ENCODE data around the gene HTR2C. TPM values are rescaled to one million over a fixed set of nuclear protein-coding genes. Genes with fewer than 3 reads are reported as not detected.

Gene HTR2C
- total and polyA plus RNA-seq, 2 of the 4 experiments (the other 2 are of a cell fraction) = not detected

DNA sequence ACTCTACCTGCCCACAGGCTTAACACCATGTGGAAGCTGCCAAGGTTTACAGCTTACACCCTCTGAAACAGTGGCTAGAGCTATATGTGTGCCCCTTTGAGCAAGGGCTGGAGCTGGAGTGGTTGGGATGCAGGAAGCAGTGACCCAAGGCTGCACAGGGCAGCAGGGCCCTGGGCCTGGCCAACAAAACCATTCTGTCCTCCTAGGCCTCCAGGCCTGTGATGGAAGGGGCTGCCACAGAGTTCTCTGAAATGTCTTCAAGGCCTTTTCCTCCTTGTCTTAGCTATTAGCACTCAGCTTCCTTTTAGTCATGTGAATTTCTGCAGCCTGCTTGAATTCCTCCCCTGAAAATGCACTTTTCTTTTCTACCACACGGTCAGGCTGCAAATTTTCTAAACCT is 348.7 kb downstream of the HTR2C start:
- H2BK120ac ChIP-seq (ENCODE audit: low read depth, low read length) = no peak overlapping the region
- H3K9ac ChIP-seq (ENCODE audit: low read depth, low read length) = no peak overlapping the region
- H3K4me3 ChIP-seq (ENCODE audit: insufficient read depth, low read depth, low read length) = no peak overlapping the region
- peaks cover 8% of the 10 kb centered on the region for H3K9me3 ChIP-seq (ENCODE audit: control insufficient read depth, insufficient read depth, low read length)
- WGBS, 2 experiments (ENCODE audit: extremely low coverage in 2 of 2, insufficient read length in 1 of 2) = no CpG with 5 or more reads among the region's 1 CpG
- H2AK9ac ChIP-seq (replicated peaks; ENCODE audit: low read depth, low read length, poor library complexity) = no peak overlapping the region
- no peak overlapping the region for H2AFZ ChIP-seq (replicated peaks; ENCODE audit: low read length, poor library complexity)
- H3K4me1 ChIP-seq (ENCODE audit: control insufficient read depth, insufficient read depth, low read length) = no peaks in the 10 kb centered on the region
- no peak overlapping the region for H3K4me2 ChIP-seq (ENCODE audit: low read depth, low read length)
- H3K18ac ChIP-seq (ENCODE audit: low read depth, low read length) = no peak overlapping the region
- intact Hi-C loops (cut with micrococcal nuclease) = no loop called here
- no peak overlapping the region for H3K14ac ChIP-seq (replicated peaks; ENCODE audit: low read depth, low read length)
- H2BK5ac ChIP-seq (ENCODE audit: low read depth, low read length, poor library complexity, severe bottlenecking) = no peak overlapping the region
- no peaks in the 10 kb centered on the region for H3K79me1 ChIP-seq (ENCODE audit: low read depth in 1 of 2, low read length in 2 of 2)
- H3K9me1 ChIP-seq (ENCODE audit: insufficient read depth, low read length) = no peaks in the 10 kb centered on the region
- in situ Hi-C loops (cut with MboI; ENCODE audit: low sequenced_read_pairs) = no loop called here
- BruUV-seq (replicated peaks) = no TSS peak
- no peaks in the 10 kb centered on the region for H3K36me3 ChIP-seq (ENCODE audit: control insufficient read depth, insufficient read depth, low read length)
- DNase-seq = no peak
- H3K27ac ChIP-seq (ENCODE audit: insufficient read depth, low read length) = no peak overlapping the region
- POLR2A ChIA-PET (ENCODE audit: unreplicated experiment) = no interaction called here
- H3K56ac ChIP-seq (ENCODE audit: extremely low read depth, insufficient read depth, low read length) = no peak overlapping the region
- H2BK15ac ChIP-seq (ENCODE audit: low read depth, low read length) = no peak overlapping the region
- CTCF ChIA-PET = no interaction called here
- H3K23ac ChIP-seq (ENCODE audit: low read depth, low read length) = no peak overlapping the region
- dilution Hi-C loops (cut with HindIII; ENCODE audit: low sequenced_read_pairs, unreplicated experiment) = no loop called here
- no peak for ATAC-seq (ENCODE audit: low read depth)
- no peak overlapping the region for H3K4ac ChIP-seq (ENCODE audit: low read depth, low read length)
- H4K8ac ChIP-seq (ENCODE audit: low read depth in 2 of 2, low read length in 2 of 2) = no peak overlapping the region
- TF ChIP-seq RCOR1 (IDR thresholded peaks at IDR 0.05; ENCODE audit: insufficient replicate concordance, low read length) (no peak), RAD21 (IDR thresholded peaks at IDR 0.05; ENCODE audit: low read length) (no peak), CEBPB (IDR thresholded peaks at IDR 0.05; ENCODE audit: low read depth, low read length) (no peak), NFE2L2 (IDR thresholded peaks at IDR 0.05; ENCODE audit: low read depth, low read length) (no peak), CHD1 (IDR thresholded peaks at IDR 0.05; ENCODE audit: low read depth, low read length) (no peak), MAZ (IDR thresholded peaks at IDR 0.05; ENCODE audit: borderline replicate concordance, low read depth, low read length) (no peak), FOS (IDR thresholded peaks at IDR 0.05; ENCODE audit: low read depth, low read length) (no peak), POLR2A (IDR thresholded peaks at IDR 0.05; ENCODE audit: low read depth, low read length) (no peak), RFX5 (IDR thresholded peaks at IDR 0.05; ENCODE audit: low read depth, low read length) (no peak), MAFK (IDR thresholded peaks at IDR 0.05; ENCODE audit: low read depth, low read length) (no peak), BHLHE40 (IDR thresholded peaks at IDR 0.05; ENCODE audit: low read depth, low read length) (no peak), MXI1 (IDR thresholded peaks at IDR 0.05; ENCODE audit: borderline replicate concordance, low read depth, low read length) (no peak), SMC3 (IDR thresholded peaks at IDR 0.05; ENCODE audit: low read depth, low read length) (no peak)
- TF ChIP-seq, protein P1, sequence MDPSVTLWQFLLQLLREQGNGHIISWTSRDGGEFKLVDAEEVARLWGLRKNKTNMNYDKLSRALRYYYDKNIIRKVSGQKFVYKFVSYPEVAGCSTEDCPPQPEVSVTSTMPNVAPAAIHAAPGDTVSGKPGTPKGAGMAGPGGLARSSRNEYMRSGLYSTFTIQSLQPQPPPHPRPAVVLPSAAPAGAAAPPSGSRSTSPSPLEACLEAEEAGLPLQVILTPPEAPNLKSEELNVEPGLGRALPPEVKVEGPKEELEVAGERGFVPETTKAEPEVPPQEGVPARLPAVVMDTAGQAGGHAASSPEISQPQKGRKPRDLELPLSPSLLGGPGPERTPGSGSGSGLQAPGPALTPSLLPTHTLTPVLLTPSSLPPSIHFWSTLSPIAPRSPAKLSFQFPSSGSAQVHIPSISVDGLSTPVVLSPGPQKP (IDR thresholded peaks at IDR 0.05; ENCODE audit: borderline replicate concordance, low read depth, low read length) = no peak
- TF ChIP-seq, protein P2, sequence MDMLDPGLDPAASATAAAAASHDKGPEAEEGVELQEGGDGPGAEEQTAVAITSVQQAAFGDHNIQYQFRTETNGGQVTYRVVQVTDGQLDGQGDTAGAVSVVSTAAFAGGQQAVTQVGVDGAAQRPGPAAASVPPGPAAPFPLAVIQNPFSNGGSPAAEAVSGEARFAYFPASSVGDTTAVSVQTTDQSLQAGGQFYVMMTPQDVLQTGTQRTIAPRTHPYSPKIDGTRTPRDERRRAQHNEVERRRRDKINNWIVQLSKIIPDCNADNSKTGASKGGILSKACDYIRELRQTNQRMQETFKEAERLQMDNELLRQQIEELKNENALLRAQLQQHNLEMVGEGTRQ (IDR thresholded peaks at IDR 0.05; ENCODE audit: low read depth, low read length) = no peak
- TF ChIP-seq, protein P3, sequence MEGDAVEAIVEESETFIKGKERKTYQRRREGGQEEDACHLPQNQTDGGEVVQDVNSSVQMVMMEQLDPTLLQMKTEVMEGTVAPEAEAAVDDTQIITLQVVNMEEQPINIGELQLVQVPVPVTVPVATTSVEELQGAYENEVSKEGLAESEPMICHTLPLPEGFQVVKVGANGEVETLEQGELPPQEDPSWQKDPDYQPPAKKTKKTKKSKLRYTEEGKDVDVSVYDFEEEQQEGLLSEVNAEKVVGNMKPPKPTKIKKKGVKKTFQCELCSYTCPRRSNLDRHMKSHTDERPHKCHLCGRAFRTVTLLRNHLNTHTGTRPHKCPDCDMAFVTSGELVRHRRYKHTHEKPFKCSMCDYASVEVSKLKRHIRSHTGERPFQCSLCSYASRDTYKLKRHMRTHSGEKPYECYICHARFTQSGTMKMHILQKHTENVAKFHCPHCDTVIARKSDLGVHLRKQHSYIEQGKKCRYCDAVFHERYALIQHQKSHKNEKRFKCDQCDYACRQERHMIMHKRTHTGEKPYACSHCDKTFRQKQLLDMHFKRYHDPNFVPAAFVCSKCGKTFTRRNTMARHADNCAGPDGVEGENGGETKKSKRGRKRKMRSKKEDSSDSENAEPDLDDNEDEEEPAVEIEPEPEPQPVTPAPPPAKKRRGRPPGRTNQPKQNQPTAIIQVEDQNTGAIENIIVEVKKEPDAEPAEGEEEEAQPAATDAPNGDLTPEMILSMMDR (conservative IDR thresholded peaks at IDR 0.05; ENCODE audit: low read depth, low read length) = no peak
- no peak overlapping the region for H4K5ac ChIP-seq (ENCODE audit: low read depth, low read length)
- H3K27me3 ChIP-seq (ENCODE audit: control insufficient read depth, insufficient read depth, low read length) = no peaks in the 10 kb centered on the region; the same call in none of the 2 replicates
- no peaks in the 10 kb centered on the region for H4K20me1 ChIP-seq (ENCODE audit: insufficient read depth, low read length)
- no peak overlapping the region for H2AK5ac ChIP-seq (ENCODE audit: low read depth, low read length)
- no peak overlapping the region for H2BK20ac ChIP-seq (ENCODE audit: low read depth, low read length)
- H4K91ac ChIP-seq (ENCODE audit: insufficient read depth, low read depth, low read length) = no peak overlapping the region
